HG03432 (cell line): Measurements from ENCODE around the gene RNF144A.

Experiments used
- ATAC-seq: cut with Tn5 transposase; IDR thresholded peaks from one replicate; pipeline ENCODE4 v1.9.1; 2021; ENCODE audit warnings: mild to moderate bottlenecking, moderate library complexity; ENCODE audit not compliant: unreplicated experiment

RNF144A gene

GRCh38 chr2:7035884-7036283 lies 118.7 kb downstream of the RNF144A start:
- ATAC-seq, result no peak

GRCh38 chr2:7037340-7038333 lies 120.4 kb downstream of the RNF144A start:
- peak; percentile 91 for ATAC-seq

- ATAC-seq, result no peak
Observed at GRCh38 chr2:7040547-7040946, 123.3 kb downstream of the RNF144A start.

GRCh38 chr2:7041421-7041820 lies 124.2 kb downstream of the RNF144A start:
- no peak for ATAC-seq

- no peak for ATAC-seq
Observed at GRCh38 chr2:7043690-7044089, 126.5 kb downstream of the RNF144A start.

GRCh38 chr2:7044253-7045250 lies 127.3 kb downstream of the RNF144A start:
- peak; percentile 77 for ATAC-seq

GRCh38 chr2:7045601-7046590 lies 128.7 kb downstream of the RNF144A start:
- ATAC-seq, result no peak

GRCh38 chr2:7047661-7048060 lies 130.4 kb downstream of the RNF144A start:
- no peak for ATAC-seq

GRCh38 chr2:7048762-7049294 lies 131.6 kb downstream of the RNF144A start:
- ATAC-seq, result no peak

GRCh38 chr2:7052404-7052803 lies 135.2 kb downstream of the RNF144A start:
- ATAC-seq, result peak; percentile 95

GRCh38 chr2:7053650-7054265 lies 136.5 kb downstream of the RNF144A start:
- no peak for ATAC-seq

- ATAC-seq, result peak; percentile 72
Observed at GRCh38 chr2:7057865-7058400, 140.7 kb downstream of the RNF144A start.

- ATAC-seq, result no peak
Observed at GRCh38 chr2:7060156-7060555, 142.9 kb downstream of the RNF144A start.

GRCh38 chr2:7060631-7061449 lies 143.6 kb downstream of the RNF144A start:
- no peak for ATAC-seq

- ATAC-seq, result no peak
Observed at GRCh38 chr2:7061450-7061789, 144.2 kb downstream of the RNF144A start.

- no peak for ATAC-seq
Observed at GRCh38 chr2:7061921-7062320, 144.7 kb downstream of the RNF144A start.

- ATAC-seq, result no peak
Observed at GRCh38 chr2:7063789-7064188, 146.6 kb downstream of the RNF144A start.

- no peak for ATAC-seq
Observed at GRCh38 chr2:7068457-7068856, 151.2 kb downstream of the RNF144A start.
